Vagina (tissue), 2 donors: ENCODE data around the gene NOTCH3. TPM values are rescaled to one million over a fixed set of nuclear protein-coding genes. Genes with fewer than 3 reads are reported as not detected.

Experiments
- DNase-seq, 2 donors: peaks; one replicate each; pipeline ENCODE4 v3.0.0-alpha.2; 2017; ENCODE audit errors: extremely low spot score in 2 of 2
- H3K27ac ChIP-seq: fragments of 200-600 bp; sonication (generic); one replicate; pipeline ENCODE4 v1.5.1; 2019
- H3K27me3 ChIP-seq: fragments of 200-600 bp; sonication (generic); one replicate; pipeline ENCODE4 v1.5.1; 2019
- H3K36me3 ChIP-seq, 2 donors: fragments of 200-600 bp; sonication (generic); one replicate each; pipeline ENCODE4 v1.5.1; 2017 to 2019
- H3K4me1 ChIP-seq: fragments of 200-600 bp; sonication (generic); one replicate; pipeline ENCODE4 v1.5.1; 2019
- H3K4me3 ChIP-seq, 2 donors: fragments of 200-600 bp; sonication (generic); 1 replicate in 1 of 2; 2 replicates in 1 of 2; pipeline ENCODE4 v1.5.1; 2016 to 2019
- H3K9me3 ChIP-seq: fragments of 200-600 bp; sonication (generic); one replicate; pipeline ENCODE4 v1.5.1; 2019
- POLR2A ChIP-seq, 2 donors: fragments of 450-650 bp; IDR thresholded peaks; one replicate each; pipeline ENCODE4 v1.6.1; 2017; ENCODE audit warnings: antibody characterized with exemption in 2 of 2, mild to moderate bottlenecking in 2 of 2, moderate library complexity in 2 of 2
- POLR2AphosphoS5 ChIP-seq, 2 donors: sonication (generic); formaldehyde crosslinking; IDR thresholded peaks; one replicate each; pipeline ENCODE4 v1.9.0; 2017; ENCODE audit warnings: antibody characterized with exemption in 2 of 2, mild to moderate bottlenecking in 2 of 2, low read depth in 1 of 2; ENCODE audit not compliant: insufficient read depth in 1 of 2
- intact Hi-C: fragments of 100-400 bp; cut with DNase I; formaldehyde crosslinking; loops from one replicate; pipeline ENCODE4 v1.15.1; 2023
- total RNA-seq: library from RNA; depleted of rRNA; stranded (reverse); fragments of >200 nt; gene quantifications from one replicate; pipeline ENCODE4 v1.2.3, GENCODE V29; 2016
- TF ChIP-seq, protein P1 (sequence below), 3 experiments: fragments of 450-650 bp in 2 of 3; fragments of 200-600 bp in 1 of 3; sonication (generic) in 1 of 3; IDR thresholded peaks; one replicate each; pipeline ENCODE4 v1.5.1; 2017 to 2019; ENCODE audit warnings: antibody characterized with exemption in 3 of 3, mild to moderate bottlenecking in 2 of 3, moderate library complexity in 2 of 3

NOTCH3 gene
- total RNA-seq, 1 donor from 2014 or later, result 76.6 TPM

- Histone ChIP-seq H3K27me3 (no peaks in the 10 kb centered on the region), H3K4me3 (no peak overlapping the region), H3K4me1 (peaks cover 16% of the 10 kb centered on the region), H3K9me3 (no peaks in the 10 kb centered on the region), H3K27ac (no peak overlapping the region), H3K36me3 (peaks cover 0 to 73% of the 10 kb centered on the region in 2 donors)
- TF ChIP-seq, protein P1, sequence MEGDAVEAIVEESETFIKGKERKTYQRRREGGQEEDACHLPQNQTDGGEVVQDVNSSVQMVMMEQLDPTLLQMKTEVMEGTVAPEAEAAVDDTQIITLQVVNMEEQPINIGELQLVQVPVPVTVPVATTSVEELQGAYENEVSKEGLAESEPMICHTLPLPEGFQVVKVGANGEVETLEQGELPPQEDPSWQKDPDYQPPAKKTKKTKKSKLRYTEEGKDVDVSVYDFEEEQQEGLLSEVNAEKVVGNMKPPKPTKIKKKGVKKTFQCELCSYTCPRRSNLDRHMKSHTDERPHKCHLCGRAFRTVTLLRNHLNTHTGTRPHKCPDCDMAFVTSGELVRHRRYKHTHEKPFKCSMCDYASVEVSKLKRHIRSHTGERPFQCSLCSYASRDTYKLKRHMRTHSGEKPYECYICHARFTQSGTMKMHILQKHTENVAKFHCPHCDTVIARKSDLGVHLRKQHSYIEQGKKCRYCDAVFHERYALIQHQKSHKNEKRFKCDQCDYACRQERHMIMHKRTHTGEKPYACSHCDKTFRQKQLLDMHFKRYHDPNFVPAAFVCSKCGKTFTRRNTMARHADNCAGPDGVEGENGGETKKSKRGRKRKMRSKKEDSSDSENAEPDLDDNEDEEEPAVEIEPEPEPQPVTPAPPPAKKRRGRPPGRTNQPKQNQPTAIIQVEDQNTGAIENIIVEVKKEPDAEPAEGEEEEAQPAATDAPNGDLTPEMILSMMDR (IDR thresholded peaks at IDR 0.05), result no peak
- no peak for DNase-seq
- intact Hi-C loops, result no loop called here
Measured at GRCh38 chr19:15241259-15241910, 40.6 kb upstream of the NOTCH3 start.

GRCh38 chr19:15240515-15240914, 39.7 kb upstream of the NOTCH3 start:
- Histone ChIP-seq H3K9me3 (no peaks in the 10 kb centered on the region), H3K27me3 (no peaks in the 10 kb centered on the region), H3K4me1 (peaks cover 11% of the 10 kb centered on the region), H3K27ac (no peak overlapping the region), H3K36me3 (peaks cover 0 to 80% of the 10 kb centered on the region in 2 donors), H3K4me3 (no peak overlapping the region)
- no peak for DNase-seq
- intact Hi-C loops, result no loop called here
- TF ChIP-seq, protein P1 (IDR thresholded peaks at IDR 0.05), result no peak
- TF ChIP-seq POLR2AphosphoS5 (IDR thresholded peaks at IDR 0.05; ENCODE audit: insufficient read depth in 1 of 2, low read depth in 1 of 2) (no peak), POLR2A (IDR thresholded peaks at IDR 0.05) (no peak)

- Histone ChIP-seq H3K4me3 (no peak overlapping the region), H3K27me3 (no peaks in the 10 kb centered on the region), H3K9me3 (no peaks in the 10 kb centered on the region), H3K36me3 (peaks cover 0 to 80% of the 10 kb centered on the region in 2 donors), H3K27ac (no peak overlapping the region), H3K4me1 (peaks cover 7% of the 10 kb centered on the region)
- no peak for TF ChIP-seq POLR2AphosphoS5 (IDR thresholded peaks at IDR 0.05; ENCODE audit: insufficient read depth in 1 of 2, low read depth in 1 of 2)
- DNase-seq, result no peak
- intact Hi-C loops, result no loop called here
Measured at GRCh38 chr19:15239337-15239949, 38.6 kb upstream of the NOTCH3 start.

DNA sequence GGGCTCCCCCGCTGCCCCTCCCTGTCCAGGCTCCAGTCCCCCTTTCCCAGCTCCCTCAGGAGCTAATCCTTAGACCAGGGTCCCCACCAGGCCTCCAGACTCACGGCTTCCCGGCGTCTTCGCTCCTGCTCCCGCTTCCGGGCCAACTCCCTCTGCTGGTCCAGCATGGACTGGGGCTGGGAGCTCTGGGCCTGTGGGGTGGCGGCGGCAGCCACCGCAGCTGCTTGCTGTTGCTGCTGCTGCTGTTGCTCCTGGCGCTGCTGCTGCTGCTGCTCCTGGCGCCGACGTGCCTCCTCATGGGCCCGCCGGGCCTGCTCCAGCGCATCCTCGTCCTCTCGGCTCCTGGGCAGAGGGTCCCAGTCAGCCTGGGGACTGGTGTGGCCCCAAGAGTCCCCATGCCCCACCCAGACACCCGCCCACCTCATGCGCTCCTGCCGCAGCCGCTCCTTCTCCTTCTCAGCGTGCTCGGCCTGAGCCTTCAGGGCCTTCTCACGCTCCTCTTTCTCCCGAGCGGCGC, 37.9 kb upstream of the NOTCH3 start:
- DNase-seq, result no peak
- Histone ChIP-seq H3K4me1 (peaks cover 6% of the 10 kb centered on the region), H3K4me3 (no peak overlapping the region), H3K27ac (no peak overlapping the region), H3K36me3 (peaks cover 0 to 74% of the 10 kb centered on the region in 2 donors), H3K9me3 (no peaks in the 10 kb centered on the region), H3K27me3 (no peaks in the 10 kb centered on the region)
- TF ChIP-seq, protein P1 (IDR thresholded peaks at IDR 0.05), result no peak
- no peak for TF ChIP-seq POLR2A (IDR thresholded peaks at IDR 0.05)
- TF ChIP-seq POLR2AphosphoS5 (IDR thresholded peaks at IDR 0.05; ENCODE audit: insufficient read depth in 1 of 2, low read depth in 1 of 2), result no peak
- intact Hi-C loops, result no loop called here

GRCh38 chr19:15237759-15238638, 37.2 kb upstream of the NOTCH3 start:
- TF ChIP-seq, protein P1 (IDR thresholded peaks at IDR 0.05), result no peak
- no peak for TF ChIP-seq POLR2A (IDR thresholded peaks at IDR 0.05)
- TF ChIP-seq POLR2AphosphoS5 (IDR thresholded peaks at IDR 0.05; ENCODE audit: insufficient read depth in 1 of 2, low read depth in 1 of 2), result no peak
- Histone ChIP-seq H3K9me3 (no peaks in the 10 kb centered on the region), H3K27me3 (no peaks in the 10 kb centered on the region), H3K4me3 (no peak overlapping the region), H3K4me1 (peaks cover 7% of the 10 kb centered on the region), H3K36me3 (peaks cover 0 to 67% of the 10 kb centered on the region in 2 donors), H3K27ac (no peak overlapping the region)
- DNase-seq, result no peak
- intact Hi-C loops, result no loop called here
